Common myeloid progenitor, CD34-positive (primary cell): ENCODE data around the gene ZMYND19.
"Not testable (repeated sequence)": the region's sequence is repeated elsewhere in the genome, so short reads cannot be mapped to it uniquely, and the experiment has no call there.

Source experiments
- CTCF ChIA-PET: fragments of 350-600 bp; sonication (Branson Sonifier 250); formaldehyde crosslinking; loops from one replicate; lab custom pipeline; 2021; ENCODE audit warnings: antibody characterized with exemption; lab: Charles Lee
- POLR2A ChIA-PET: fragments of 350-600 bp; sonication (Branson Sonifier 250); formaldehyde crosslinking; loops from one replicate; lab custom pipeline; 2021; ENCODE audit warnings: antibody characterized with exemption; lab: Charles Lee
- DNase-seq, 3 donors: peaks; one replicate each; pipeline versions ENCODE4 v3.0.0 to v3.0.0-alpha.2; 2013
- H3K27ac ChIP-seq, 2 experiments: 1 replicate in 1 of 2; 2 replicates in 1 of 2; pipeline ENCODE4 v1.7.0; 2013; ENCODE audit warnings: inconsistent platforms in 2 of 2, low read length in 2 of 2, mild to moderate bottlenecking in 2 of 2, low read depth in 1 of 2, moderate library complexity in 1 of 2; ENCODE audit not compliant: severe bottlenecking in 2 of 2, insufficient read depth in 1 of 2, poor library complexity in 1 of 2
- H3K27me3 ChIP-seq, 5 experiments: replicated peaks in 2 of 5; 1 replicate in 3 of 5; 2 replicates in 2 of 5; pipeline versions ENCODE4 v1.6.1 to v1.7.0; 2013; ENCODE audit warnings: low read length in 4 of 5, mild to moderate bottlenecking in 2 of 5, moderate library complexity in 2 of 5, inconsistent platforms in 1 of 5; ENCODE audit not compliant: insufficient read depth in 5 of 5, control insufficient read depth in 4 of 5
- H3K36me3 ChIP-seq, 4 experiments: 1 replicate in 2 of 4; 2 replicates in 2 of 4; pipeline versions ENCODE4 v1.6.1 to v1.7.0; 2013; ENCODE audit warnings: low read length in 3 of 4, control low read depth in 1 of 4, mild to moderate bottlenecking in 1 of 4; ENCODE audit not compliant: control insufficient read depth in 4 of 4, insufficient read depth in 4 of 4
- H3K4me1 ChIP-seq, 4 experiments: 1 replicate in 3 of 4; 2 replicates in 1 of 4; pipeline versions ENCODE4 v1.6.1 to v1.7.1; 2013; ENCODE audit warnings: low read length in 3 of 4, mild to moderate bottlenecking in 3 of 4, control low read depth in 1 of 4, inconsistent platforms in 1 of 4, moderate library complexity in 1 of 4; ENCODE audit not compliant: control insufficient read depth in 4 of 4, insufficient read depth in 4 of 4; ENCODE audit errors: control extremely low read depth in 1 of 4
- H3K4me3 ChIP-seq, 7 experiments: 1 replicate in 4 of 7; 2 replicates in 3 of 7; pipeline versions ENCODE4 v1.5.1 to v1.7.0; 2013; ENCODE audit warnings: mild to moderate bottlenecking in 7 of 7, low read length in 6 of 7, moderate library complexity in 6 of 7, inconsistent platforms in 2 of 7, low read depth in 2 of 7, control low read depth in 1 of 7; ENCODE audit not compliant: insufficient read depth in 4 of 7, control insufficient read depth in 1 of 7; ENCODE audit errors: extremely low read depth in 1 of 7
- H3K9me3 ChIP-seq, 5 experiments: 1 replicate in 4 of 5; 2 replicates in 1 of 5; pipeline versions ENCODE4 v1.6.1 to v1.7.1; 2013; ENCODE audit warnings: low read length in 4 of 5, mild to moderate bottlenecking in 2 of 5, inconsistent platforms in 1 of 5, low read depth in 1 of 5, moderate library complexity in 1 of 5; ENCODE audit not compliant: control insufficient read depth in 4 of 5, insufficient read depth in 2 of 5; ENCODE audit errors: control extremely low read depth in 1 of 5
- WGBS: methylation state at CpG from one replicate; pipeline ENCODE4 v1.1.5; 2013; ENCODE audit not compliant: insufficient coverage; 5-methylcytosine and 5-hydroxymethylcytosine counted together

ZMYND19 gene

GRCh38 chr9:137535120-137535428 lies 55.2 kb downstream of the ZMYND19 start:
- POLR2A ChIA-PET = no interaction called here

GRCh38 chr9:137534256-137535119 lies 55.8 kb downstream of the ZMYND19 start:
- Histone ChIP-seq H3K27me3 (no peaks in the 10 kb centered on the region), H3K27ac (no peak overlapping the region), H3K36me3 (peaks cover 0 to 2% (median 0%) of the 10 kb centered on the region in 4 experiments), H3K4me1 (peaks cover 0 to 30% (median 25%) of the 10 kb centered on the region in 4 experiments), H3K4me3 (no peak overlapping the region), H3K9me3 (peaks cover 0 to 13% (median 4%) of the 10 kb centered on the region in 5 experiments)
- WGBS = 68% methylated on average over 12 of the region's 19 CpGs
- POLR2A ChIA-PET = no interaction called here
- DNase-seq = peak; percentile 54 to 75 (median 64)
- CTCF ChIA-PET = interaction anchor here (0.7 to 1.5 kb wide), 5 partner anchors 10 to 156 kb away, joined by 3 to 6 read pairs (median 3); partner anchors contain the start of gene PNPLA7

More at GRCh38 chr9:137535120-137535428, 55.2 kb downstream of the ZMYND19 start:
- CTCF ChIA-PET = interaction anchor here (0.7 to 1.5 kb wide), 5 partner anchors 10 to 156 kb away, joined by 3 to 6 read pairs (median 3); partner anchors contain the start of gene PNPLA7
- Histone ChIP-seq H3K36me3 (peaks cover 0 to 2% (median under 1%) of the 10 kb centered on the region in 4 experiments), H3K4me3 (no peak overlapping the region), H3K4me1 (peaks cover 0 to 30% (median 25%) of the 10 kb centered on the region in 4 experiments), H3K27ac (peak overlapping the region in 1 of 2 experiments; percentile 25), H3K9me3 (peaks cover 0 to 13% (median 4%) of the 10 kb centered on the region in 5 experiments), H3K27me3 (no peaks in the 10 kb centered on the region)
- DNase-seq = no peak

DNA sequence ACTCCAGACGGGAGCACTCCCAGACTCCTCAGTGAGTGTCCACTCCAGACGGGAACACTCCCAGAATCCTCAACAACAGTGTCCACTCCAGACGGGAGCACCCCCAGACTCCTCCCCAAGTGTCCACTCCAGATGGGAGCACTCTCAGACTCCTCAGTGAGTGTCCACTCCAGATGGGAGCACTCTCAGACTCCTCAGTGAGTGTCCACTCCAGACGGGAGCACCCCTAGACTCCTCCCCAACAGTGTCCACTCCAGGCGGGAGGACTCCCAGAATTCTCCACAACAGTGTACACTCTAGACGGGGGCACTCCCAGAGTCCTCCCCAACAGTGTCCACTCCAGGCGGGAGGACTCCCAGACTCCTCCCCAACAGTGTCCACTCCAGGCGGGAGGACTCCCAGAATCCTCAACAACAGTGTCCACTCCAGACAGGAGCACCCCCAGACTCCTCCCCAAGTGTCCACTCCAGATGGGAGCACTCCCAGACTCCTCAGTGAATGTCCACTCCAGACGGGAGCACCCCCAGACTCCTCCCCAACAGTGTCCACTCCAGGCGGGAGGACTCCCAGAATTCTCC lies 57.3 kb downstream of the ZMYND19 start:
- H3K36me3 ChIP-seq, CTCF ChIA-PET, DNase-seq, POLR2A ChIA-PET, H3K4me3 ChIP-seq, H3K27me3 ChIP-seq, H3K27ac ChIP-seq: not testable (repeated sequence)
- H3K4me1 ChIP-seq = peaks cover 0 to 30% (median 25%) of the 10 kb centered on the region in 4 experiments
- WGBS = 94% methylated on average over 9 of the region's 10 CpGs
- H3K9me3 ChIP-seq = peaks cover 0 to 12% (median 4%) of the 10 kb centered on the region in 5 experiments
